IMR-90 (cell line): Measurements from ENCODE around the gene BLNK. TPM values are rescaled to one million over a fixed set of nuclear protein-coding genes. Genes with fewer than 3 reads are reported as not detected.

ENCODE experiments used
- ATAC-seq: fragments of 200-7000 bp; cut with Tn5 transposase; 2 replicates; pipeline ENCODE4 v1.9.1; 2020; ENCODE audit warnings: low read depth, mild to moderate bottlenecking, moderate library complexity
- BruUV-seq: library from RNA; stranded (reverse); fragments of 400-500 nt; replicated peaks from 2 replicates; lab custom pipeline; 2021; lab: Mats Ljungman, UMichigan
- CTCF ChIA-PET: fragments of 300-600 bp; formaldehyde crosslinking; extraction: SDS; loops from one replicate; lab custom pipeline; 2021; ENCODE audit warnings: antibody characterized with exemption; lab: Yijun Ruan, JAX
- POLR2A ChIA-PET: fragments of 300-600 bp; sonication (Branson Sonifier 250); formaldehyde crosslinking; loops from one replicate; lab custom pipeline; 2022; ENCODE audit warnings: antibody characterized with exemption; ENCODE audit not compliant: unreplicated experiment; lab: Charles Lee
- DNase-seq: peaks from one replicate; pipeline ENCODE4 v3.0.0; 2013
- H2AFZ ChIP-seq: replicated peaks from 2 replicates; pipeline ENCODE3; 2013; ENCODE audit warnings: low read length, mild to moderate bottlenecking; ENCODE audit not compliant: poor library complexity
- H2AK5ac ChIP-seq: 2 replicates; pipeline ENCODE4 v1.6.1; 2013; ENCODE audit warnings: low read depth, low read length, inconsistent platforms
- H2AK9ac ChIP-seq: replicated peaks from 2 replicates; pipeline ENCODE3; 2013; ENCODE audit warnings: mild to moderate bottlenecking, low read depth, low read length, moderate library complexity; ENCODE audit not compliant: poor library complexity
- H2BK120ac ChIP-seq: 2 replicates; pipeline ENCODE4 v1.6.1; 2013; ENCODE audit warnings: low read depth, low read length, inconsistent platforms
- H2BK15ac ChIP-seq: 3 replicates; pipeline ENCODE4 v1.6.1; 2013; ENCODE audit warnings: low read depth, low read length, inconsistent platforms
- H2BK20ac ChIP-seq: 2 replicates; pipeline ENCODE4 v1.6.1; 2013; ENCODE audit warnings: low read depth, mild to moderate bottlenecking, inconsistent platforms, low read length, moderate library complexity
- H2BK5ac ChIP-seq: 2 replicates; pipeline ENCODE4 v1.6.1; 2013; ENCODE audit warnings: mild to moderate bottlenecking, low read depth, low read length, inconsistent platforms; ENCODE audit not compliant: poor library complexity, severe bottlenecking
- H3K14ac ChIP-seq: replicated peaks from 2 replicates; pipeline ENCODE4 v1.6.1; 2013; ENCODE audit warnings: low read depth, low read length, inconsistent platforms
- H3K18ac ChIP-seq: 2 replicates; pipeline ENCODE4 v1.6.1; 2013; ENCODE audit warnings: low read depth, low read length, control low read depth
- H3K23ac ChIP-seq: 2 replicates; pipeline ENCODE4 v1.6.1; 2013; ENCODE audit warnings: low read depth, low read length, inconsistent platforms
- H3K27ac ChIP-seq: 2 replicates; pipeline ENCODE4 v1.5.1; 2013; ENCODE audit warnings: mild to moderate bottlenecking, control low read depth, low read length; ENCODE audit not compliant: insufficient read depth
- H3K27me3 ChIP-seq: 2 replicates; pipeline ENCODE4 v1.6.1; 2013; ENCODE audit warnings: low read length; ENCODE audit not compliant: control insufficient read depth, insufficient read depth
- H3K36me3 ChIP-seq: 2 replicates; pipeline ENCODE4 v1.6.1; 2013; ENCODE audit warnings: low read length, mixed read lengths; ENCODE audit not compliant: control insufficient read depth, insufficient read depth
- H3K4ac ChIP-seq: 2 replicates; pipeline ENCODE4 v1.6.1; 2013; ENCODE audit warnings: low read depth, low read length, inconsistent platforms
- H3K4me1 ChIP-seq: 2 replicates; pipeline ENCODE4 v1.6.1; 2013; ENCODE audit warnings: low read length, mixed read lengths; ENCODE audit not compliant: control insufficient read depth, insufficient read depth
- H3K4me2 ChIP-seq: 2 replicates; pipeline ENCODE4 v1.6.1; 2013; ENCODE audit warnings: low read depth, mild to moderate bottlenecking, control low read depth, low read length, moderate library complexity
- H3K4me3 ChIP-seq: 2 replicates; pipeline ENCODE4 v1.5.1; 2013; ENCODE audit warnings: low read depth, mild to moderate bottlenecking, control low read depth, low read length, moderate library complexity; ENCODE audit not compliant: insufficient read depth
- H3K56ac ChIP-seq: 2 replicates; pipeline ENCODE4 v1.6.1; 2013; ENCODE audit warnings: low read length, inconsistent platforms; ENCODE audit not compliant: insufficient read depth; ENCODE audit errors: extremely low read depth
- H3K79me1 ChIP-seq, 2 experiments: 2 replicates each; pipeline ENCODE4 v1.6.1; 2013; ENCODE audit warnings: low read length in 2 of 2, inconsistent platforms in 1 of 2, low read depth in 1 of 2
- H3K9ac ChIP-seq: 2 replicates; pipeline ENCODE4 v1.6.1; 2013; ENCODE audit warnings: low read depth, low read length, control low read depth
- H3K9me1 ChIP-seq: 2 replicates; pipeline ENCODE4 v1.6.1; 2013; ENCODE audit warnings: low read length, inconsistent platforms; ENCODE audit not compliant: insufficient read depth
- H3K9me3 ChIP-seq: 2 replicates; pipeline ENCODE4 v1.6.1; 2013; ENCODE audit warnings: low read length; ENCODE audit not compliant: control insufficient read depth, insufficient read depth
- H4K20me1 ChIP-seq: 2 replicates; pipeline ENCODE4 v1.6.1; 2013; ENCODE audit warnings: low read length, inconsistent platforms; ENCODE audit not compliant: insufficient read depth
- H4K5ac ChIP-seq: 2 replicates; pipeline ENCODE4 v1.6.1; 2013; ENCODE audit warnings: mild to moderate bottlenecking, low read depth, low read length, control low read depth
- H4K8ac ChIP-seq, 2 experiments: 2 replicates each; pipeline ENCODE4 v1.6.1; 2013; ENCODE audit warnings: low read depth in 2 of 2, low read length in 2 of 2, control low read depth in 1 of 2, inconsistent platforms in 1 of 2
- H4K91ac ChIP-seq: 2 replicates; pipeline ENCODE4 v1.6.1; 2013; ENCODE audit warnings: low read depth, low read length, inconsistent platforms; ENCODE audit not compliant: insufficient read depth
- BHLHE40 ChIP-seq: fragments of 150-350 bp; IDR thresholded peaks from 2 replicates; pipeline ENCODE4 v1.6.1; 2016; ENCODE audit warnings: mild to moderate bottlenecking, low read depth, low read length
- CEBPB ChIP-seq: IDR thresholded peaks from 2 replicates; pipeline ENCODE4 v1.6.1; 2012; ENCODE audit warnings: low read depth, low read length, improper control_type of control experiment
- CHD1 ChIP-seq: IDR thresholded peaks from 2 replicates; pipeline ENCODE4 v1.6.1; 2012; ENCODE audit warnings: low read depth, low read length, improper control_type of control experiment
- MAZ ChIP-seq: IDR thresholded peaks from 2 replicates; pipeline ENCODE4 v1.6.1; 2012; ENCODE audit warnings: low read depth, mild to moderate bottlenecking, low read length, improper control_type of control experiment, moderate library complexity, borderline replicate concordance
- MXI1 ChIP-seq: IDR thresholded peaks from 2 replicates; pipeline ENCODE4 v1.6.1; 2012; ENCODE audit warnings: low read depth, mild to moderate bottlenecking, low read length, moderate library complexity, borderline replicate concordance
- NFE2L2 ChIP-seq: fragments of 150-350 bp; IDR thresholded peaks from 2 replicates; pipeline ENCODE4 v1.6.1; 2016; ENCODE audit warnings: low read depth, mild to moderate bottlenecking, low read length
- POLR2A ChIP-seq: IDR thresholded peaks from 2 replicates; pipeline ENCODE4 v1.6.1; 2012; ENCODE audit warnings: mild to moderate bottlenecking, low read depth, low read length
- RAD21 ChIP-seq: IDR thresholded peaks from 2 replicates; pipeline ENCODE4 v1.6.1; 2012; ENCODE audit warnings: low read length, improper control_type of control experiment
- RCOR1 ChIP-seq: IDR thresholded peaks from 2 replicates; pipeline ENCODE4 v1.6.1; 2012; ENCODE audit warnings: mild to moderate bottlenecking, low read length, improper control_type of control experiment; ENCODE audit not compliant: insufficient replicate concordance
- RFX5 ChIP-seq: IDR thresholded peaks from 2 replicates; pipeline ENCODE4 v1.8.0; 2012; ENCODE audit warnings: low read depth, mild to moderate bottlenecking, low read length, moderate library complexity
- SMC3 ChIP-seq: fragments of 150-350 bp; IDR thresholded peaks from 2 replicates; pipeline ENCODE4 v1.6.1; 2016; ENCODE audit warnings: low read depth, mild to moderate bottlenecking, antibody characterized with exemption, low read length, moderate library complexity
- WGBS, 2 experiments: methylation state at CpG; one replicate each; pipeline versions ENCODE4 v1.1.5 to v1.1.7; 2013; ENCODE audit warnings: missing lambda C conversion rate in 2 of 2; ENCODE audit not compliant: insufficient read length in 1 of 2; ENCODE audit errors: extremely low coverage in 2 of 2; 5-methylcytosine and 5-hydroxymethylcytosine counted together
- dilution Hi-C: fragments of 300-500 bp; cut with HindIII; formaldehyde crosslinking; loops from one replicate; pipeline ENCODE4 v1.14.3; 2018; ENCODE audit warnings: low sequenced_read_pairs; ENCODE audit not compliant: unreplicated experiment
- in situ Hi-C: fragments of 300-500 bp; cut with MboI; formaldehyde crosslinking; loops from 3 replicates; pipeline ENCODE4 v1.14.3; 2019; ENCODE audit warnings: low sequenced_read_pairs, inconsistent platforms, mixed read lengths
- intact Hi-C: fragments of 100-400 bp; cut with micrococcal nuclease; formaldehyde crosslinking; loops from 2 replicates; pipeline ENCODE4 v1.10.0; 2022
- polyA plus RNA-seq, 3 experiments: library from polyadenylated mRNA; depleted of rRNA; stranded (reverse); fragments of >200 nt; gene quantifications; 2 replicates each; pipeline ENCODE4 v1.2.3, GENCODE V29; 2012; ENCODE audit warnings: low replicate concordance in 1 of 3
- total RNA-seq: library from RNA; depleted of rRNA; stranded (reverse); fragments of >200 nt; gene quantifications from 2 replicates; pipeline ENCODE4 v1.2.3, GENCODE V29; 2012
- TF ChIP-seq, protein P1 (sequence below): fragments of 150-350 bp; IDR thresholded peaks from 2 replicates; pipeline ENCODE4 v1.6.1; 2016; ENCODE audit warnings: low read depth, mild to moderate bottlenecking, low read length, moderate library complexity, borderline replicate concordance
- TF ChIP-seq, protein P2 (sequence below): conservative IDR thresholded peaks from 2 replicates; pipeline ENCODE4 v1.5.1; 2012; ENCODE audit warnings: mild to moderate bottlenecking, low read depth, low read length, improper control_type of control experiment

BLNK gene
- total and polyA plus RNA-seq, 2 of the 4 experiments (the other 2 are of a cell fraction): not detected

DNA sequence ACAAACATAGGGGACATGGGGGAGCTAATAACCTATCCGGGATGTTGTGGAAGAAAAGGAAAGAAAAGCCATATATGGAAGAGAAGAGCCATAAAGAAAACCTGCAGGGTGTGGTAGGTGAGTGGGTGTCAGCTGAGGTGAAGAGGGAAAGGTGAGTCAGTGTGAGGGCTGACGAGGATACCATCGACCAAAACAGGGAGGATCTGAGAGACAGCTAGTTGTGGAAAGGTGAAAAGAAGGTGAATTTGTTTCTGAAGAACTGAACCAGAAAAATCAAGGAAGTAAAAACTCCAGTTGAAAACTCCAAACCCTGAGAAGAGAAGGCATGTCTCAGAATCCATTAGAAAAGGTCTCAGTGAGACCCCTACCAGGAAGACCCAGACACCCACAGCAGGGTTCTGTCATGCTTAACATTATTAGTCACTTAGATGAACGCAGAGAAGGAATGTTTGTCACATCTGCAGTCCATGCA is 4.1 kb downstream of the BLNK start:
- DNase-seq: no peak
- in situ Hi-C loops: no loop called here
- Histone ChIP-seq H3K4ac (no peak overlapping the region), H2BK20ac (no peak overlapping the region), H3K27ac (no peak overlapping the region), H4K91ac (no peak overlapping the region), H2AK5ac (no peak overlapping the region), H3K14ac (no peak overlapping the region), H3K9me1 (no peaks in the 10 kb centered on the region), H4K8ac (no peak overlapping the region), H2AK9ac (no peak overlapping the region), H3K27me3 (no peaks in the 10 kb centered on the region), H3K9ac (no peak overlapping the region), H3K36me3 (no peaks in the 10 kb centered on the region), H2AFZ (no peak overlapping the region), H2BK120ac (no peak overlapping the region), H3K79me1 (no peaks in the 10 kb centered on the region), H2BK5ac (no peak overlapping the region), H3K4me2 (no peak overlapping the region), H3K56ac (no peak overlapping the region), H3K23ac (no peak overlapping the region), H3K18ac (no peak overlapping the region), H3K4me1 (no peaks in the 10 kb centered on the region), H2BK15ac (no peak overlapping the region), H3K9me3 (no peaks in the 10 kb centered on the region), H4K20me1 (no peaks in the 10 kb centered on the region), H3K4me3 (no peak overlapping the region), H4K5ac (no peak overlapping the region)
- TF ChIP-seq MAZ (no peak), RCOR1 (no peak), CEBPB (no peak), CHD1 (no peak), BHLHE40 (no peak), RAD21 (no peak), NFE2L2 (no peak), RFX5 (no peak), SMC3 (no peak), POLR2A (no peak), MXI1 (no peak)
- TF ChIP-seq, protein P1, sequence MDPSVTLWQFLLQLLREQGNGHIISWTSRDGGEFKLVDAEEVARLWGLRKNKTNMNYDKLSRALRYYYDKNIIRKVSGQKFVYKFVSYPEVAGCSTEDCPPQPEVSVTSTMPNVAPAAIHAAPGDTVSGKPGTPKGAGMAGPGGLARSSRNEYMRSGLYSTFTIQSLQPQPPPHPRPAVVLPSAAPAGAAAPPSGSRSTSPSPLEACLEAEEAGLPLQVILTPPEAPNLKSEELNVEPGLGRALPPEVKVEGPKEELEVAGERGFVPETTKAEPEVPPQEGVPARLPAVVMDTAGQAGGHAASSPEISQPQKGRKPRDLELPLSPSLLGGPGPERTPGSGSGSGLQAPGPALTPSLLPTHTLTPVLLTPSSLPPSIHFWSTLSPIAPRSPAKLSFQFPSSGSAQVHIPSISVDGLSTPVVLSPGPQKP: no peak
- TF ChIP-seq, protein P2, sequence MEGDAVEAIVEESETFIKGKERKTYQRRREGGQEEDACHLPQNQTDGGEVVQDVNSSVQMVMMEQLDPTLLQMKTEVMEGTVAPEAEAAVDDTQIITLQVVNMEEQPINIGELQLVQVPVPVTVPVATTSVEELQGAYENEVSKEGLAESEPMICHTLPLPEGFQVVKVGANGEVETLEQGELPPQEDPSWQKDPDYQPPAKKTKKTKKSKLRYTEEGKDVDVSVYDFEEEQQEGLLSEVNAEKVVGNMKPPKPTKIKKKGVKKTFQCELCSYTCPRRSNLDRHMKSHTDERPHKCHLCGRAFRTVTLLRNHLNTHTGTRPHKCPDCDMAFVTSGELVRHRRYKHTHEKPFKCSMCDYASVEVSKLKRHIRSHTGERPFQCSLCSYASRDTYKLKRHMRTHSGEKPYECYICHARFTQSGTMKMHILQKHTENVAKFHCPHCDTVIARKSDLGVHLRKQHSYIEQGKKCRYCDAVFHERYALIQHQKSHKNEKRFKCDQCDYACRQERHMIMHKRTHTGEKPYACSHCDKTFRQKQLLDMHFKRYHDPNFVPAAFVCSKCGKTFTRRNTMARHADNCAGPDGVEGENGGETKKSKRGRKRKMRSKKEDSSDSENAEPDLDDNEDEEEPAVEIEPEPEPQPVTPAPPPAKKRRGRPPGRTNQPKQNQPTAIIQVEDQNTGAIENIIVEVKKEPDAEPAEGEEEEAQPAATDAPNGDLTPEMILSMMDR: no peak
- ChIA-PET CTCF (no interaction called here), POLR2A (no interaction called here)
- no TSS peak for BruUV-seq
- intact Hi-C loops: no loop called here
- dilution Hi-C loops: no loop called here
- 80% methylated on average over 1 of the region's 4 CpGs; no CpG with 5 or more reads in 1 of the 2 experiments for WGBS, 2 experiments
- no peak for ATAC-seq
